Measurements from ENCODE around the gene ADGRG3. TPM values are rescaled to one million over a fixed set of nuclear protein-coding genes. Genes with fewer than 3 reads are reported as not detected.

Gene ADGRG3
- total RNA-seq, 3 donors from 2014 or later (not counting 1 experiment from before 2014, with no cell fraction given) = 16.6 to 57.3 (median 20.7) TPM

DNA sequence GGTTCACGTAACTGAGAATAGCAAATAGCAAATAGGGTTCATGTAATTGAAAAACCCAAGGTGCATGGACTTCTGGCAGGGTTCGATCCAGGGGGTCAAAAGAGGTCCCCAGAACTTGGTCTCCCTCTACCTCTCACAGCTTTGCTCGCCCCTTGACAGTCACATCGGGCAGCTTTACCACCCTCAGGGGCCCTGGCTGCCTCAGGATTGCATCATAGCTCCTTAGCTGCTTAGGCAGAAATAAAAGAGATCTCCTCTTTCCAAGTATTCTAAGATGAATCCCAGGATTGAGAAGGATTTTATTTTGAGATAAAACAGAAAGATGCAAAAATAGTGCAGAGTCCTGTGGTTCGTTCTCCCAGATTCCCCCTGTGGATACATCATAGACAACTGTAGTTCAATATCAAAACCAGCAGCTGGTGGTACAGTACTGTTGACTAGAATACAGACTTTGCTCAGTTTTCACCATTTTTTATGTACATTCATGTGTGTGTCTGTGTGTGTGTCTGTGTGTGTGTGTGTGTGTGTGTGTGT lies 12.8 kb downstream of the ADGRG3 start:
- Mint-ChIP-seq H3K27ac (no peak overlapping the region), H3K9me3 (no peaks in the 10 kb centered on the region), H3K4me3 (no peak overlapping the region), H3K4me1 (peaks cover 0 to 11% of the 10 kb centered on the region in 2 donors), H3K36me3 (no peaks in the 10 kb centered on the region), H3K27me3 (ENCODE audit: low read depth in 2 of 2) (no peaks in the 10 kb centered on the region)
- Histone ChIP-seq H3K36me3 (ENCODE audit: control insufficient read depth, insufficient read depth, low read length) (peaks cover 2% of the 10 kb centered on the region), H3K9me3 (ENCODE audit: control insufficient read depth, insufficient read depth, low read length) (no peaks in the 10 kb centered on the region), H3K27ac (ENCODE audit: low read length) (no peak overlapping the region), H3K4me1 (ENCODE audit: control insufficient read depth, insufficient read depth, low read length) (peaks cover 10% of the 10 kb centered on the region), H3K27me3 (ENCODE audit: control insufficient read depth, insufficient read depth, low read length) (no peaks in the 10 kb centered on the region), H3K4me3 (ENCODE audit: low read length) (no peak overlapping the region)
- intact Hi-C loops (cut with micrococcal nuclease) = no loop called here
- DNase-seq (no peak), ATAC-seq (no peak)
- WGBS (ENCODE audit: insufficient coverage) = 75% methylated on average over 5 of the region's 5 CpGs
- TF ChIP-seq CTCF (IDR thresholded peaks at IDR 0.05) = no peak

DNA sequence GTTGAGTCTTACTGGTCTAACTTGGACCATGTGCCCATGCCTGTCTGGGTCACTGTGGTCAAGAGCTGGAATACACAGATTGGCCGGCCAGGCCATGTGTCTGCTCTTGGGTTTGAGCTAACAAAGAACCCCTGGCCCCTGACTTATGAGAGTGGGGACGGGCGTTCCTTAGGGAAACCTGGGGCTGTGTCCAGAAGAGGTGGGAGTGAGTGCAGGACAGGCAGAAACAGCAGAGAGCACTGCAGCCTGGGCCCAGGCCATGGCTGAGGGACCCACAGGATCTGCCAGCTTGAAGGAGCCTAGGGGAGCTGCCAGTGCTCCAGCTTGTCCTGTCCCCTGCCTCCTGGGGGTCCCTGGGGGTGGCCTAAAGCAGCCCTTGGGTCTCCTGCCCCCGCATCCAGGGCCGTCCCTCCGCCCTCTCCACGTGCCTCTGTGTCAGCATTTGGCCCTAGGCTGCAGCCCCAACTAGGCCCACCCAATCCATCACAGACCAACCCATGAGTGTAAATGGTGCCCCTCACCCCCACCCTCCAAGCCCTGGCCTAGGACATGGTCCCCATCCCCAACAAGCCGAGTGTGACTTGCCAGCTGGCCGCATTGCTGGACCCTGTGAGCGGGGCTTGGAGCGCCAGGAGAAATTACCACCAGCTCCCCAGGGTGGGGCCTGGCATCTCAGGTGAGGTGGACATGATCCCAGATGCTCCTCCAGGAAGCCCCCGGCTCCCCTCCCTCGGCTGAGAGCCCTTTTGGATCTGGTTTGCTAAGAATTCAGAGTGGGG lies 14.0 kb downstream of the ADGRG3 start:
- WGBS (ENCODE audit: insufficient coverage) = 87% methylated on average over 13 of the region's 13 CpGs
- H3K9me3 ChIP-seq (ENCODE audit: control insufficient read depth, insufficient read depth, low read length) = no peaks in the 10 kb centered on the region
- intact Hi-C loops (cut with micrococcal nuclease) = no loop called here
- H3K4me3 Mint-ChIP-seq = no peak overlapping the region
- no peak overlapping the region for H3K27ac ChIP-seq (ENCODE audit: low read length)
- no peak for TF ChIP-seq CTCF (IDR thresholded peaks at IDR 0.05)
- H3K4me1 Mint-ChIP-seq = peaks cover 0 to 11% of the 10 kb centered on the region in 2 donors
- ATAC-seq (no peak), DNase-seq (no peak)
- H3K36me3 Mint-ChIP-seq = no peaks in the 10 kb centered on the region
- H3K4me3 ChIP-seq (ENCODE audit: low read length) = no peak overlapping the region
- peaks cover 2% of the 10 kb centered on the region for H3K36me3 ChIP-seq (ENCODE audit: control insufficient read depth, insufficient read depth, low read length)
- H3K27ac Mint-ChIP-seq = no peak overlapping the region
- no peaks in the 10 kb centered on the region for H3K27me3 ChIP-seq (ENCODE audit: control insufficient read depth, insufficient read depth, low read length)
- no peaks in the 10 kb centered on the region for H3K27me3 Mint-ChIP-seq (ENCODE audit: low read depth in 2 of 2)
- peaks cover 9% of the 10 kb centered on the region for H3K4me1 ChIP-seq (ENCODE audit: control insufficient read depth, insufficient read depth, low read length)
- no peaks in the 10 kb centered on the region for H3K9me3 Mint-ChIP-seq

GRCh38 chr16:57682809-57683635 lies 14.9 kb downstream of the ADGRG3 start:
- Mint-ChIP-seq H3K9me3 (no peaks in the 10 kb centered on the region), H3K36me3 (no peaks in the 10 kb centered on the region), H3K27ac (no peak overlapping the region), H3K4me1 (peaks cover 0 to 7% of the 10 kb centered on the region in 2 donors), H3K27me3 (ENCODE audit: low read depth in 2 of 2) (no peaks in the 10 kb centered on the region), H3K4me3 (no peak overlapping the region)
- peaks cover 9% of the 10 kb centered on the region for H3K4me1 ChIP-seq (ENCODE audit: control insufficient read depth, insufficient read depth, low read length)
- WGBS (ENCODE audit: insufficient coverage) = 76% methylated on average over 10 of the region's 11 CpGs
- no peak overlapping the region for H3K27ac ChIP-seq (ENCODE audit: low read length)
- no peaks in the 10 kb centered on the region for H3K9me3 ChIP-seq (ENCODE audit: control insufficient read depth, insufficient read depth, low read length)
- ATAC-seq (no peak), DNase-seq (no peak)
- peaks cover 2% of the 10 kb centered on the region for H3K36me3 ChIP-seq (ENCODE audit: control insufficient read depth, insufficient read depth, low read length)
- TF ChIP-seq CTCF (IDR thresholded peaks at IDR 0.05) = no peak
- H3K4me3 ChIP-seq (ENCODE audit: low read length) = no peak overlapping the region
- intact Hi-C loops (cut with micrococcal nuclease) = no loop called here
- no peaks in the 10 kb centered on the region for H3K27me3 ChIP-seq (ENCODE audit: control insufficient read depth, insufficient read depth, low read length)

Data from natural killer cell (primary cell).